DOHH2 (cell line): ENCODE measurements around the gene TIMM17A.

Experiments used
- H3F3A ChIP-seq: fragments of 200-600 bp; sonication (generic), shearing (Covaris generic); 2 replicates; pipeline ENCODE4 v1.6.0; 2016; ENCODE audit warnings: antibody characterized with exemption, mild to moderate bottlenecking; ENCODE audit not compliant: control insufficient read depth, insufficient read depth
- H3K27ac ChIP-seq: fragments of 200-600 bp; sonication (generic); 2 replicates; pipeline ENCODE4 v1.5.1; 2014; ENCODE audit warnings: low read depth, mild to moderate bottlenecking, low read length, moderate library complexity
- H3K27me3 ChIP-seq: fragments of 200-600 bp; sonication (generic); 2 replicates; pipeline ENCODE4 v1.6.1; 2014; ENCODE audit warnings: mild to moderate bottlenecking, low read length, mixed read lengths; ENCODE audit not compliant: control insufficient read depth
- H3K36me3 ChIP-seq: fragments of 200-600 bp; sonication (generic); 2 replicates; pipeline ENCODE4 v1.6.1; 2014; ENCODE audit warnings: mild to moderate bottlenecking, low read length, moderate library complexity, mixed read lengths; ENCODE audit not compliant: control insufficient read depth
- H3K4me1 ChIP-seq: fragments of 200-600 bp; sonication (generic); 2 replicates; pipeline ENCODE4 v1.6.1; 2014; ENCODE audit warnings: mild to moderate bottlenecking, low read length, mixed read lengths; ENCODE audit not compliant: control insufficient read depth
- H3K4me2 ChIP-seq: fragments of 200-600 bp; sonication (generic); 2 replicates; pipeline ENCODE4 v1.6.0; 2014; ENCODE audit warnings: mild to moderate bottlenecking, low read length, moderate library complexity
- H3K4me3 ChIP-seq: fragments of 200-600 bp; sonication (generic); 2 replicates; pipeline ENCODE4 v1.5.1; 2014; ENCODE audit warnings: mild to moderate bottlenecking, low read length, mixed read lengths
- H3K79me2 ChIP-seq: fragments of 200-600 bp; sonication (generic); 2 replicates; pipeline ENCODE4 v1.6.1; 2014; ENCODE audit warnings: mild to moderate bottlenecking, low read length, mixed read lengths; ENCODE audit not compliant: control insufficient read depth
- H3K9me2 ChIP-seq: fragments of 200-600 bp; sonication (generic); replicated peaks from 2 replicates; pipeline ENCODE4 v1.6.1; 2014; ENCODE audit warnings: mild to moderate bottlenecking, low read length, mixed read lengths; ENCODE audit not compliant: control insufficient read depth
- H3K9me3 ChIP-seq: fragments of 200-600 bp; sonication (generic); 2 replicates; pipeline ENCODE4 v1.6.1; 2014; ENCODE audit warnings: antibody characterized with exemption, low read length, mixed read lengths; ENCODE audit not compliant: control insufficient read depth, insufficient read depth
- H4K20me1 ChIP-seq: fragments of 200-600 bp; sonication (generic); 2 replicates; pipeline ENCODE4 v1.6.0; 2014; ENCODE audit warnings: low read depth, mild to moderate bottlenecking, antibody characterized with exemption, low read length, moderate library complexity; ENCODE audit not compliant: control insufficient read depth, insufficient read depth
- CTCF ChIP-seq: fragments of 200-600 bp; sonication (generic); IDR thresholded peaks from one replicate; pipeline ENCODE4 v1.5.1; 2014; ENCODE audit warnings: antibody characterized with exemption, mild to moderate bottlenecking, low read depth, low read length; ENCODE audit not compliant: poor library complexity, severe bottlenecking
- EZH2phosphoT487 ChIP-seq: fragments of 200-600 bp; sonication (generic); IDR thresholded peaks from 2 replicates; pipeline ENCODE4 v1.6.1; 2017; ENCODE audit warnings: borderline replicate concordance, mild to moderate bottlenecking, antibody characterized with exemption, low read length, moderate library complexity, mixed read lengths

The TIMM17A gene

GRCh38 chr1:202016022-202016810 lies 60.9 kb downstream of the TIMM17A start:
- no peak overlapping the region for H3K4me2 ChIP-seq

GRCh38 chr1:202016811-202017748 lies 61.8 kb downstream of the TIMM17A start:
- Histone ChIP-seq H3K9me2 (no peaks in the 10 kb centered on the region), H3K27me3 (0 out of 2 replicates have a peak, but pooled peaks cover 2% of the 10 kb centered on the region), H3K9me3 (no peaks in the 10 kb centered on the region), H4K20me1 (no peaks in the 10 kb centered on the region), H3K79me2 (no peaks in the 10 kb centered on the region), H3K4me1 (no peaks in the 10 kb centered on the region), H3K36me3 (no peaks in the 10 kb centered on the region), H3F3A (no peaks in the 10 kb centered on the region), H3K4me2 (no peak overlapping the region), H3K4me3 (no peak overlapping the region), H3K27ac (no peak overlapping the region)
- TF ChIP-seq CTCF (no peak), EZH2phosphoT487 (no peak)

More at GRCh38 chr1:202016022-202016810, 60.9 kb downstream of the TIMM17A start:
- Histone ChIP-seq H3K27me3 (0 out of 2 replicates have a peak, but pooled peaks cover 2% of the 10 kb centered on the region), H3K4me1 (no peaks in the 10 kb centered on the region), H3K9me3 (no peaks in the 10 kb centered on the region), H3K36me3 (no peaks in the 10 kb centered on the region), H3K4me3 (no peak overlapping the region), H4K20me1 (no peaks in the 10 kb centered on the region), H3F3A (no peaks in the 10 kb centered on the region), H3K27ac (no peak overlapping the region), H3K79me2 (no peaks in the 10 kb centered on the region), H3K9me2 (no peaks in the 10 kb centered on the region)
- TF ChIP-seq CTCF (no peak), EZH2phosphoT487 (no peak)

DNA sequence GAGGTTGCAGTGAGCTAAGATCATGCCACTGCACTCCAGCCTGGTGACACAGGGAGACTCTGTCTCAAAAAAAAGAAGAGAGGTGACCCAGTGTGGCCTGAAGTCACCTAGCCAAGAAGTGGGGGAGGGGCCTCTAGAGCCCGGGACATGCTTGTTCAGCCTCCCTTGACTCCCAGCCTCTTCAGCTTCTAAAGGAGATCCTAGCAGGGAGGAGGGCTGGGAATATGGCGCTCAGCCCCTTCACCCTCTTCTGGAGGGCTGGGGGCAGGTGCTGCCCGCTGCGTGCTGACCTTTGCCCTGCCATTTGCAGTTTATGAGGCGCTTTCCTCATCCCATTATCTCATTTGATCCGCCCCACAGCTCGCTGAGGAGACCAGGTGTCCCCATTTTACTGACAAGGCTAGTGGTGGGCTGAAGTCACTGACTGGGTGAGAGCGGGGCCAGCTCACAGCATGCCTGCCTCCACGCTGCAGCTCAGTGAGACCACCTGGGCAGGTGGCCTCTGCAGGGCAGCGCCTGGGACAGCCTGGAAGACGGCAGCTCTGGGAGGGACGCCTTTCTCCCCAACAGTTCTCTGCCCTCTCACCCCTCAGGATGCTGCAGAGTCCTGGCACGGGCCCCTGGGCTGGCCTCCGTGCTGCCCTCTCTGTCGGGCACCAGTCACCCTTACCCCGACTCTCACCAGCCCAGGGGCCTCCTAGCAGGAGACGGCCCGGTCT lies 62.6 kb downstream of the TIMM17A start:
- Histone ChIP-seq H3F3A (no peaks in the 10 kb centered on the region), H3K9me2 (no peaks in the 10 kb centered on the region), H3K27me3 (0 out of 2 replicates have a peak, but pooled peaks cover 2% of the 10 kb centered on the region), H3K4me3 (no peak overlapping the region), H3K4me2 (no peak overlapping the region), H4K20me1 (no peaks in the 10 kb centered on the region), H3K4me1 (no peaks in the 10 kb centered on the region), H3K79me2 (no peaks in the 10 kb centered on the region), H3K36me3 (no peaks in the 10 kb centered on the region), H3K27ac (no peak overlapping the region), H3K9me3 (no peaks in the 10 kb centered on the region)
- TF ChIP-seq EZH2phosphoT487 (no peak), CTCF (no peak)
